AG10803 (cell line): ENCODE results near the gene TRDMT1.

Source experiments
- DNase-seq: peaks from one replicate; pipeline ENCODE4 v3.0.0; 2010; ENCODE audit warnings: low read depth
- H3K4me3 ChIP-seq: 2 replicates; pipeline ENCODE4 v1.5.1; 2011; ENCODE audit warnings: mild to moderate bottlenecking, low read length, control low read depth
- CTCF ChIP-seq: conservative IDR thresholded peaks from 2 replicates; pipeline ENCODE4 v1.5.1; 2011; ENCODE audit warnings: mild to moderate bottlenecking, low read length, control low read depth, inconsistent platforms

TRDMT1 gene

GRCh38 chr10:17226891-17227303, 25.4 kb upstream of the TRDMT1 start:
- no peak for TF ChIP-seq CTCF
- DNase-seq, result no peak
- H3K4me3 ChIP-seq, result peak overlapping the region; percentile 99

- no peak for DNase-seq
- TF ChIP-seq CTCF, result no peak
- no peak overlapping the region for H3K4me3 ChIP-seq
Measured at GRCh38 chr10:17225808-17226207, 24.3 kb upstream of the TRDMT1 start.

GRCh38 chr10:17222329-17222728, 20.9 kb upstream of the TRDMT1 start:
- H3K4me3 ChIP-seq, result no peak overlapping the region
- DNase-seq, result no peak
- TF ChIP-seq CTCF, result no peak

- peak; percentile 63 for DNase-seq
- TF ChIP-seq CTCF, result no peak
- H3K4me3 ChIP-seq, result no peak overlapping the region
Measured at GRCh38 chr10:17220652-17221100, 19.2 kb upstream of the TRDMT1 start.

- DNase-seq, result peak; percentile 72
- TF ChIP-seq CTCF, result no peak
- no peak overlapping the region for H3K4me3 ChIP-seq
Measured at GRCh38 chr10:17219024-17219423, 17.6 kb upstream of the TRDMT1 start.

GRCh38 chr10:17217631-17218232, 16.3 kb upstream of the TRDMT1 start:
- peak; percentile 94 for DNase-seq
- TF ChIP-seq CTCF, result no peak
- H3K4me3 ChIP-seq, result no peak overlapping the region

- no peak overlapping the region; the same call in 1 of the 2 replicates for H3K4me3 ChIP-seq
- no peak for TF ChIP-seq CTCF
- DNase-seq, result peak; percentile 80
Measured at GRCh38 chr10:17216901-17217395, 15.5 kb upstream of the TRDMT1 start.
